Measurements from ENCODE around the gene STARD5.

STARD5 gene

GRCh38 chr15:81282606-81282895, 41.4 kb downstream of the STARD5 start:
- H3K27ac ChIP-seq (ENCODE audit: low read depth, low read length), result no peak overlapping the region
- TF ChIP-seq EZH2phosphoT487 (IDR thresholded peaks at IDR 0.05; ENCODE audit: borderline replicate concordance, low read length), result no peak
- TF ChIP-seq CTCF (IDR thresholded peaks at IDR 0.05; ENCODE audit: low read depth, low read length, poor library complexity, severe bottlenecking), result no peak
- no peaks in the 10 kb centered on the region for H3K36me3 ChIP-seq (ENCODE audit: control insufficient read depth, low read length)
- peaks cover 36% of the 10 kb centered on the region for H3K4me1 ChIP-seq (ENCODE audit: control insufficient read depth, low read length)
- peaks cover under 1% of the 10 kb centered on the region; the same call in 1 of the 2 replicates for H3K9me3 ChIP-seq (ENCODE audit: control insufficient read depth, insufficient read depth, low read length)
- H3K27me3 ChIP-seq (ENCODE audit: control insufficient read depth, low read length), result no peaks in the 10 kb centered on the region
- H4K20me1 ChIP-seq (ENCODE audit: control insufficient read depth, insufficient read depth, low read depth, low read length), result no peaks in the 10 kb centered on the region
- H3K4me2 ChIP-seq (ENCODE audit: low read length), result no peak overlapping the region
- H3K9me2 ChIP-seq (replicated peaks; ENCODE audit: control insufficient read depth, low read length), result no peaks in the 10 kb centered on the region
- no peaks in the 10 kb centered on the region for H3F3A ChIP-seq (ENCODE audit: control insufficient read depth, insufficient read depth)
- H3K4me3 ChIP-seq (ENCODE audit: low read length), result no peak overlapping the region
- H3K79me2 ChIP-seq (ENCODE audit: control insufficient read depth, low read length), result no peaks in the 10 kb centered on the region

- Histone ChIP-seq H3K36me3 (ENCODE audit: control insufficient read depth, low read length) (no peaks in the 10 kb centered on the region), H3K4me2 (ENCODE audit: low read length) (no peak overlapping the region), H3K27ac (ENCODE audit: low read depth, low read length) (no peak overlapping the region), H3F3A (ENCODE audit: control insufficient read depth, insufficient read depth) (no peaks in the 10 kb centered on the region), H3K79me2 (ENCODE audit: control insufficient read depth, low read length) (no peaks in the 10 kb centered on the region), H3K9me3 (ENCODE audit: control insufficient read depth, insufficient read depth, low read length) (peaks cover 6% of the 10 kb centered on the region; the same call in 1 of the 2 replicates), H3K9me2 (replicated peaks; ENCODE audit: control insufficient read depth, low read length) (no peaks in the 10 kb centered on the region), H4K20me1 (ENCODE audit: control insufficient read depth, insufficient read depth, low read depth, low read length) (no peaks in the 10 kb centered on the region), H3K4me1 (ENCODE audit: control insufficient read depth, low read length) (peaks cover 30% of the 10 kb centered on the region), H3K27me3 (ENCODE audit: control insufficient read depth, low read length) (no peaks in the 10 kb centered on the region), H3K4me3 (ENCODE audit: low read length) (no peak overlapping the region)
- TF ChIP-seq EZH2phosphoT487 (IDR thresholded peaks at IDR 0.05; ENCODE audit: borderline replicate concordance, low read length), result no peak
Measured at GRCh38 chr15:81281766-81282605, 42.0 kb downstream of the STARD5 start.

GRCh38 chr15:81281456-81281735, 42.5 kb downstream of the STARD5 start:
- Histone ChIP-seq H3K4me3 (ENCODE audit: low read length) (no peak overlapping the region), H3K79me2 (ENCODE audit: control insufficient read depth, low read length) (no peaks in the 10 kb centered on the region), H3K27ac (ENCODE audit: low read depth, low read length) (no peak overlapping the region), H3K4me2 (ENCODE audit: low read length) (no peak overlapping the region), H3K9me2 (replicated peaks; ENCODE audit: control insufficient read depth, low read length) (no peaks in the 10 kb centered on the region), H3K9me3 (ENCODE audit: control insufficient read depth, insufficient read depth, low read length) (peaks cover 8% of the 10 kb centered on the region; the same call in 1 of the 2 replicates), H4K20me1 (ENCODE audit: control insufficient read depth, insufficient read depth, low read depth, low read length) (no peaks in the 10 kb centered on the region), H3F3A (ENCODE audit: control insufficient read depth, insufficient read depth) (no peaks in the 10 kb centered on the region), H3K4me1 (ENCODE audit: control insufficient read depth, low read length) (peaks cover 26% of the 10 kb centered on the region), H3K36me3 (ENCODE audit: control insufficient read depth, low read length) (no peaks in the 10 kb centered on the region), H3K27me3 (ENCODE audit: control insufficient read depth, low read length) (no peaks in the 10 kb centered on the region)
- TF ChIP-seq CTCF (IDR thresholded peaks at IDR 0.05; ENCODE audit: low read depth, low read length, poor library complexity, severe bottlenecking) (no peak), EZH2phosphoT487 (IDR thresholded peaks at IDR 0.05; ENCODE audit: borderline replicate concordance, low read length) (no peak)

GRCh38 chr15:81280696-81281455, 43.1 kb downstream of the STARD5 start:
- Histone ChIP-seq H3K27me3 (ENCODE audit: control insufficient read depth, low read length) (no peaks in the 10 kb centered on the region), H3K4me1 (ENCODE audit: control insufficient read depth, low read length) (peaks cover 25% of the 10 kb centered on the region), H4K20me1 (ENCODE audit: control insufficient read depth, insufficient read depth, low read depth, low read length) (no peaks in the 10 kb centered on the region), H3K9me2 (replicated peaks; ENCODE audit: control insufficient read depth, low read length) (no peaks in the 10 kb centered on the region), H3K9me3 (ENCODE audit: control insufficient read depth, insufficient read depth, low read length) (peaks cover 8% of the 10 kb centered on the region; the same call in 1 of the 2 replicates), H3K27ac (ENCODE audit: low read depth, low read length) (no peak overlapping the region), H3F3A (ENCODE audit: control insufficient read depth, insufficient read depth) (no peaks in the 10 kb centered on the region), H3K79me2 (ENCODE audit: control insufficient read depth, low read length) (no peaks in the 10 kb centered on the region), H3K4me3 (ENCODE audit: low read length) (no peak overlapping the region), H3K36me3 (ENCODE audit: control insufficient read depth, low read length) (no peaks in the 10 kb centered on the region), H3K4me2 (ENCODE audit: low read length) (no peak overlapping the region)
- TF ChIP-seq CTCF (IDR thresholded peaks at IDR 0.05; ENCODE audit: low read depth, low read length, poor library complexity, severe bottlenecking) (no peak), EZH2phosphoT487 (IDR thresholded peaks at IDR 0.05; ENCODE audit: borderline replicate concordance, low read length) (no peak)

Data from DOHH2 (cell line).